Activated B cell treated with CpG ODN at 0.5 μM for 24 hours (primary cell): ENCODE data around the gene MYO15A. TPM values are rescaled to one million over a fixed set of nuclear protein-coding genes. Genes with fewer than 3 reads are reported as not detected.

ENCODE experiments used
- ATAC-seq: fragments of 200-7000 bp; cut with Tn5 transposase; one replicate; pipeline ENCODE4 v1.10.0; 2021; ENCODE audit warnings: low read depth, mild to moderate bottlenecking, moderate library complexity
- CTCF ChIA-PET: fragments of 350-600 bp; sonication (Branson Sonifier 250); formaldehyde crosslinking; loops from one replicate; lab custom pipeline; 2021; ENCODE audit warnings: antibody characterized with exemption; lab: Charles Lee
- POLR2A ChIA-PET: fragments of 350-600 bp; sonication (Branson Sonifier 250); formaldehyde crosslinking; loops from one replicate; lab custom pipeline; 2021; ENCODE audit warnings: antibody characterized with exemption; lab: Charles Lee
- DNase-seq: peaks from one replicate; pipeline ENCODE4 v3.0.0; 2022
- H3K27ac Mint-ChIP-seq: one replicate; pipeline ENCODE4 v1.8.0; 2020; ENCODE audit warnings: mixed read lengths
- H3K27me3 Mint-ChIP-seq: one replicate; pipeline ENCODE4 v1.8.0; 2021; ENCODE audit warnings: mixed read lengths
- H3K36me3 Mint-ChIP-seq: one replicate; pipeline ENCODE4 v1.8.0; 2021; ENCODE audit warnings: low read depth, mixed read lengths
- H3K4me1 Mint-ChIP-seq: one replicate; pipeline ENCODE4 v1.8.0; 2021; ENCODE audit warnings: mixed read lengths
- H3K4me3 Mint-ChIP-seq: one replicate; pipeline ENCODE4 v1.8.0; 2020; ENCODE audit warnings: mild to moderate bottlenecking, mixed read lengths
- H3K9me3 Mint-ChIP-seq: one replicate; pipeline ENCODE4 v1.8.0; 2020; ENCODE audit warnings: mixed read lengths
- CTCF ChIP-seq: fragments of 200-600 bp; IDR thresholded peaks from one replicate; pipeline ENCODE4 v1.8.0; 2022; ENCODE audit warnings: antibody characterized with exemption, mild to moderate bottlenecking
- intact Hi-C: fragments of 100-400 bp; cut with micrococcal nuclease; formaldehyde crosslinking; loops from one replicate; pipeline ENCODE4 v1.15.1; 2024
- total RNA-seq: library from RNA; stranded (reverse); gene quantifications from 2 replicates; pipeline ENCODE4 v1.2.3, GENCODE V29; 2022

Gene MYO15A
- total RNA-seq, 1 donor from 2014 or later = 1.3 TPM

DNA sequence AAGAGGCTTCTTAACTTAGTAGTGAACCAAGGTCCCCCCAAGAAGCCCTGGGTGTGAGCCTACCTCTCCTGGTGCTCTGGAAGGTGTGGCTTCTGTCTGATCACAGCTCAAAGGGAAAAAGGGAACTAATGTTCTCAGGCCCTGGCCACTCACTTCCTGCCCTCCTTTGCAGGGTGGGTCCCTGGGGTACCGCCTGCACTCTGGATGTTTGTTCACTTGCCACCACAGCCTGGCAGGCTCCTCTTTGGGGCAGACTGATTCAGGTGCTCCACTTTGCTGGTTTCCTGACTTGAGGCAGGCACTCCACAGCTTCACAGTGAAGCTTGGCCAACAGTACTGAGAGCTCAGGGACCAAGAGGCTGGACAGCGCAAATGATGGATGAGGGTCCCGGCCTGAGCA, 5.9 kb upstream of the MYO15A start:
- TF ChIP-seq CTCF = no peak
- H3K27ac Mint-ChIP-seq = peak overlapping the region; percentile 61
- H3K27me3 Mint-ChIP-seq = no peaks in the 10 kb centered on the region
- no peak overlapping the region for H3K4me3 Mint-ChIP-seq
- no peaks in the 10 kb centered on the region for H3K9me3 Mint-ChIP-seq
- H3K4me1 Mint-ChIP-seq = peaks cover 22% of the 10 kb centered on the region
- ChIA-PET POLR2A (interaction anchor here (0.6 to 1.5 kb wide), 3 partner anchors 14 to 1861 kb away, joined by 3 to 8 read pairs (median 5); no protein-coding TSS in a partner anchor), CTCF (no interaction called here)
- H3K36me3 Mint-ChIP-seq = peaks cover 58% of the 10 kb centered on the region
- ATAC-seq (peak; percentile 93), DNase-seq (peak; percentile 35)
- intact Hi-C loops = loop anchor here (1.0 kb wide), 1 partner anchor 15 kb away; the partner anchor contains the start of gene DRG2

DNA sequence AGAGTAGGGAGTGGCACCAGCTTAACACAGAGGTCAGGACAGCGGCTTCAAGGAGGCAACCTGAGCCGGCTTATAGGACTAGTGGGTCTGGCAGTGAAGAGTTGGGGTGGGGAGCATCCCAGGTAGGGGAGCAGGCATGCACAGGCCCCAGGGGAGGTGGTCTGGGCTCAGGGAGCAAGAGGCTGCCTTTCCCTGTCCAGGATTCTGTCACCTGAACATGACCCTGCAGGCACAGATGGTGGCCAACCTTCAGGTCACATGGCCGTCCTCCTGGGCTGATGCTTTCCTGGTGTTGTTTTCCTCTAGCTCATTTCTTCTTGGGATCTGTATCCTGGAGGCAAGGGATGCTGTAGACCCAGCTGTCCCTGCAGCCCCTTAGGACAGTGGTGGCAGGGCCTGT, 3.5 kb upstream of the MYO15A start:
- H3K27ac Mint-ChIP-seq = no peak overlapping the region
- POLR2A ChIA-PET = no interaction called here
- TF ChIP-seq CTCF = no peak

GRCh38 chr17:18105595-18105994, 3.0 kb upstream of the MYO15A start:
- peaks cover 22% of the 10 kb centered on the region for H3K4me1 Mint-ChIP-seq
- POLR2A ChIA-PET = no interaction called here
- H3K27me3 Mint-ChIP-seq = no peaks in the 10 kb centered on the region
- H3K9me3 Mint-ChIP-seq = no peaks in the 10 kb centered on the region
- no peak overlapping the region for H3K27ac Mint-ChIP-seq
- ATAC-seq (no peak), DNase-seq (no peak)
- no peak for TF ChIP-seq CTCF
- CTCF ChIA-PET = no interaction called here
- peaks cover 31% of the 10 kb centered on the region for H3K36me3 Mint-ChIP-seq
- no peak overlapping the region for H3K4me3 Mint-ChIP-seq
- intact Hi-C loops = no loop called here

More for the DNA sequence above, 3.5 kb upstream of the MYO15A start:
- no peak for ATAC-seq
- H3K4me3 Mint-ChIP-seq = no peak overlapping the region
- H3K27me3 Mint-ChIP-seq = no peaks in the 10 kb centered on the region
- CTCF ChIA-PET = no interaction called here
- H3K4me1 Mint-ChIP-seq = peaks cover 22% of the 10 kb centered on the region
- H3K36me3 Mint-ChIP-seq = peaks cover 37% of the 10 kb centered on the region
- no peaks in the 10 kb centered on the region for H3K9me3 Mint-ChIP-seq
- DNase-seq = no peak
- intact Hi-C loops = no loop called here

- ChIA-PET CTCF (no interaction called here), POLR2A (no interaction called here)
- DNase-seq = no peak
- intact Hi-C loops = no loop called here
- Mint-ChIP-seq H3K27me3 (no peaks in the 10 kb centered on the region), H3K4me1 (peaks cover 22% of the 10 kb centered on the region), H3K4me3 (no peak overlapping the region), H3K9me3 (no peaks in the 10 kb centered on the region), H3K27ac (no peak overlapping the region), H3K36me3 (peaks cover 31% of the 10 kb centered on the region)
- no peak for ATAC-seq
- no peak for TF ChIP-seq CTCF
These were observed 2.3 kb upstream of the MYO15A start for GRCh38 chr17:18106211-18106610.

DNA sequence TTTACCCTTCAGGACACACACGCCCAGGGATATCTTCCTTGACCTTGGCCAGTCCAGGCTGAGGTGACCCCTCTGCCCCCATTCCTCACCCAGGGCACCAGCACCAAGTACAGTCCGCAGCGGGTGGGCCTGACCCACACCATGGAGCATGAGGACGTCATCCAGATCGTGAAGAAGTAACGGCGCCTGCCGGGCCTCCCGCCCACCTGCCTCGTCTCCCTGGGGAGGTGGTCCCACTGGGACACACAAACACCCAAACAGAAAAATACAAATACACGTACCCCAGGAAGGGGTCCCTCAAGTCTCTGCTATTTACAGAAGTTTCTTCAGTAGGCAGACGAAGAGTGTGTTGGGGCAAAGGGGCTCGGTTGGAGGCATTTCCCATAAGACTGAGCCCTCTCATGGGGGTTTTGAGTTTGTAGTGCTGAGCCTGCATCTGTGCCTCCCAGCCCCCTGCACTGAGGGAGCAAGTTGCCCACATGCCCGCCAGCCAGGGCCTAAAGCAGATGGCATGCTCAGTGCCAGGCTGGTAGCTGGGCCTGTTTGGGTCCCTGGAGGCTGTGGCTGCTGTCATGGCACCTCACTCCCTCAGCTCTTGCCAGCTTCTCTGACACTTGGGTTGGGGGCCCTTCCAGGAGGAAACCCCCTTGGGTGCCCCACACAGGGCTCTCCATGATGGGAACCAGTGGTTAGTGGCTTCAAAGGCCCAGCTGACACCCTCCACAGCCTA, 1.3 kb upstream of the MYO15A start:
- peaks cover 18% of the 10 kb centered on the region for H3K4me1 Mint-ChIP-seq
- no peak for ATAC-seq
- no peaks in the 10 kb centered on the region for H3K27me3 Mint-ChIP-seq
- DNase-seq = no peak
- no peak overlapping the region for H3K27ac Mint-ChIP-seq
- ChIA-PET CTCF (no interaction called here), POLR2A (no interaction called here)
- no peak overlapping the region for H3K4me3 Mint-ChIP-seq
- intact Hi-C loops = no loop called here
- H3K36me3 Mint-ChIP-seq = peaks cover 22% of the 10 kb centered on the region
- no peaks in the 10 kb centered on the region for H3K9me3 Mint-ChIP-seq
- no peak for TF ChIP-seq CTCF
